ENCODE results near the gene MXRA7.

DNA sequence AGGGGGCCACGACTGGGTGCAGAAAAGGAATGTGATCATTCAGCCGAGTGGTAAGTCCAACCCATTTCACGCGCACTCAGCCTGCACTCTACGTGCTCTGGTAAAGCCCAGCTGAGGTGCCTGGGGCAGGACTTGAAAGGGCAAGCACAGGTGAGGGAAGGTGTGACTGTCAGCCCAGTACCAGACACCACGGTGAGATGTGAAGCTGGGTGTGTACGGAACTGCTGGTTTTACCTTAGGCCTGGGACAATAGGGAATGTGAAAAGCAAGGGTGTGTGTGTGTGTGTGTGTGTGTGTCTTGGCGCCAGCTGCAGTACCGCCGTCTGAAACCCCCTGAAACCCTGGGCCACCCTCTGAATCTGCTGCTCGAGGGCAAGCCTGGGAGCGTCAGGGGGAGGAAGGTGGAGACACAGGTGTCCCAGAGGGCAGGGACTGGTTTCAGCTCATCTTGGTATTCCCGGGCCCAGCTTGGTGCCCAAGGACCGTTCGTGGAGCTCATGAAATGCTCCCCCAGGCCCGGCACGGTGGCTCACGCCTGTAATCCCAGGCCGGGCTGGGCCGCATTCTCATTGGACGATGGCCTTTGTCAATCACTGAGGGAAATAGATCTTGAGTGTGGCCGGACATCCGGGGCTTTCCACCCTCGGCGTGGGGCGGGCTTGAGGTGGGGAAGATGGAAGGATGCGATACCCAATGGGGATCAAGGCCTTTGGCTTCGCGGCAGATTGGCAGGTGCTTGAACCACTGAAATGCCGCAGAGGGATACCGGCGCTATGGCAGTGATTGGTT is 39.4 kb downstream of the MXRA7 start:
- TF ChIP-seq, protein P1, sequence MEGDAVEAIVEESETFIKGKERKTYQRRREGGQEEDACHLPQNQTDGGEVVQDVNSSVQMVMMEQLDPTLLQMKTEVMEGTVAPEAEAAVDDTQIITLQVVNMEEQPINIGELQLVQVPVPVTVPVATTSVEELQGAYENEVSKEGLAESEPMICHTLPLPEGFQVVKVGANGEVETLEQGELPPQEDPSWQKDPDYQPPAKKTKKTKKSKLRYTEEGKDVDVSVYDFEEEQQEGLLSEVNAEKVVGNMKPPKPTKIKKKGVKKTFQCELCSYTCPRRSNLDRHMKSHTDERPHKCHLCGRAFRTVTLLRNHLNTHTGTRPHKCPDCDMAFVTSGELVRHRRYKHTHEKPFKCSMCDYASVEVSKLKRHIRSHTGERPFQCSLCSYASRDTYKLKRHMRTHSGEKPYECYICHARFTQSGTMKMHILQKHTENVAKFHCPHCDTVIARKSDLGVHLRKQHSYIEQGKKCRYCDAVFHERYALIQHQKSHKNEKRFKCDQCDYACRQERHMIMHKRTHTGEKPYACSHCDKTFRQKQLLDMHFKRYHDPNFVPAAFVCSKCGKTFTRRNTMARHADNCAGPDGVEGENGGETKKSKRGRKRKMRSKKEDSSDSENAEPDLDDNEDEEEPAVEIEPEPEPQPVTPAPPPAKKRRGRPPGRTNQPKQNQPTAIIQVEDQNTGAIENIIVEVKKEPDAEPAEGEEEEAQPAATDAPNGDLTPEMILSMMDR (IDR thresholded peaks at IDR 0.05): no peak
- TF ChIP-seq POLR2A (IDR thresholded peaks at IDR 0.05): no peak
